K562 (cell line): Measurements from ENCODE around the gene MAGI3. TPM values are rescaled to one million over a fixed set of nuclear protein-coding genes. Genes with fewer than 3 reads are reported as not detected.
"Not testable (repeated sequence)": the region's sequence is repeated elsewhere in the genome, so short reads cannot be mapped to it uniquely, and the experiment has no call there.

Experiments
- ATAC-seq: fragments of 200-7000 bp; cut with Tn5 transposase; 3 replicates; pipeline ENCODE4 v1.9.1; 2020; ENCODE audit warnings: moderate library complexity
- BruUV-seq: library from RNA; stranded (reverse); fragments of 400-500 nt; replicated peaks from 2 replicates; lab custom pipeline; 2021; lab: Mats Ljungman, UMichigan
- CTCF ChIA-PET: fragments of 300-600 bp; formaldehyde crosslinking; extraction: SDS; loops from one replicate; lab custom pipeline; 2021; ENCODE audit warnings: low intra/inter-chr PET ratio; lab: Yijun Ruan, JAX
- POLR2A ChIA-PET: fragments of 300-600, 350-650 bp; sonication (Branson Sonifier 250); formaldehyde crosslinking; extraction: SDS; loops from one replicate; lab custom pipeline; 2021; ENCODE audit warnings: antibody characterized with exemption, inconsistent platforms; lab: Yijun Ruan, JAX
- DNase-seq, 4 experiments: peaks; one replicate each; pipeline versions ENCODE4 v3.0.0 to v3.0.0-alpha.2; 2011 to 2018; ENCODE audit warnings: low spot score in 3 of 4, mixed read lengths in 3 of 4; ENCODE audit errors: extremely low read depth in 1 of 4
- FAIRE-seq: peaks from 2 replicates; lab custom pipeline; 2011; peaks lifted over from hg19 to GRCh38; lab: Jason Lieb, UNC
- H2AFZ ChIP-seq: 2 replicates; pipeline ENCODE4 v1.6.0; 2011; ENCODE audit warnings: low read depth, low read length, control low read depth, inconsistent platforms
- H3K27ac ChIP-seq: fragments of 200-600 bp; 3 replicates; pipeline ENCODE4 v1.8.0; 2011; ENCODE audit warnings: low read depth, mild to moderate bottlenecking, control low read depth, inconsistent platforms, low read length, moderate library complexity, mixed read lengths; ENCODE audit errors: extremely low read depth
- H3K27me3 ChIP-seq, 2 experiments: fragments of 300-600 bp in 1 of 2; 2 replicates in 1 of 2; 3 replicates in 1 of 2; pipeline versions ENCODE4 v1.6.0 to v1.8.0; 2011; ENCODE audit warnings: inconsistent platforms in 2 of 2, low read length in 2 of 2, mild to moderate bottlenecking in 1 of 2, mixed read lengths in 1 of 2, moderate library complexity in 1 of 2; ENCODE audit not compliant: control insufficient read depth in 2 of 2, insufficient read depth in 2 of 2
- H3K36me3 ChIP-seq: fragments of 300-600 bp; 3 replicates; pipeline ENCODE4 v1.8.0; 2011; ENCODE audit warnings: mild to moderate bottlenecking, low read length, inconsistent platforms; ENCODE audit not compliant: control insufficient read depth, insufficient read depth
- H3K4me1 ChIP-seq, 2 experiments: fragments of 200-600 bp in 1 of 2; replicated peaks in 1 of 2; 2 replicates in 1 of 2; 3 replicates in 1 of 2; pipeline versions ENCODE4 v1.5.1 to v1.8.0; 2011; ENCODE audit warnings: inconsistent platforms in 2 of 2, low read length in 2 of 2, mild to moderate bottlenecking in 1 of 2, mixed read lengths in 1 of 2, moderate library complexity in 1 of 2; ENCODE audit not compliant: control insufficient read depth in 2 of 2, insufficient read depth in 2 of 2
- H3K4me2 ChIP-seq: 2 replicates; pipeline ENCODE4 v1.6.1; 2011; ENCODE audit warnings: low read length, control low read depth, inconsistent platforms, mixed read lengths; ENCODE audit not compliant: insufficient read depth
- H3K4me3 ChIP-seq: fragments of 200-600 bp; sonication (generic), shearing (Covaris generic); 2 replicates; pipeline ENCODE4 v1.5.1; 2016; ENCODE audit warnings: control low read depth, inconsistent platforms
- H3K79me2 ChIP-seq: fragments of 200-600 bp; 3 replicates; pipeline ENCODE4 v1.8.0; 2011; ENCODE audit warnings: low read length, inconsistent platforms; ENCODE audit not compliant: control insufficient read depth, insufficient read depth
- H3K9ac ChIP-seq, 2 experiments: 2 replicates each; pipeline versions ENCODE4 v1.6.0 to v1.6.1; 2011; ENCODE audit warnings: low read depth in 2 of 2, low read length in 2 of 2, control low read depth in 1 of 2, inconsistent platforms in 1 of 2, mild to moderate bottlenecking in 1 of 2, mixed read lengths in 1 of 2; ENCODE audit not compliant: insufficient read depth in 1 of 2
- H3K9me1 ChIP-seq: one replicate; pipeline ENCODE4 v1.6.0; 2011; ENCODE audit warnings: inconsistent platforms, mild to moderate bottlenecking, low read length, moderate library complexity; ENCODE audit not compliant: control insufficient read depth, insufficient read depth
- H3K9me3 ChIP-seq: replicated peaks from 2 replicates; pipeline ENCODE4 v1.5.1; 2011; ENCODE audit warnings: low read depth, low read length, inconsistent platforms; ENCODE audit not compliant: control insufficient read depth, insufficient read depth
- H4K20me1 ChIP-seq: replicated peaks from 2 replicates; pipeline ENCODE4 v1.6.1; 2011; ENCODE audit warnings: low read length, inconsistent platforms, mixed read lengths; ENCODE audit not compliant: control insufficient read depth, insufficient read depth
- BRF1 ChIP-seq: IDR thresholded peaks from 3 replicates; pipeline ENCODE4 v1.6.1; 2011; ENCODE audit warnings: borderline replicate concordance, mild to moderate bottlenecking; ENCODE audit not compliant: insufficient read length; ENCODE audit errors: extremely low read depth
- ZNF274 ChIP-seq: IDR thresholded peaks from 2 replicates; pipeline ENCODE4 v1.6.1; 2011; ENCODE audit warnings: low read depth, mild to moderate bottlenecking, low read length, moderate library complexity, borderline replicate concordance
- in situ Hi-C: fragments of 300-500 bp; cut with MboI; formaldehyde crosslinking; loops from 4 replicates; pipeline ENCODE4 v1.15.0; 2018; ENCODE audit warnings: inconsistent platforms, mixed read lengths
- intact Hi-C: fragments of 100-400 bp; cut with micrococcal nuclease; formaldehyde crosslinking; loops from 2 replicates; pipeline ENCODE4 v1.14.2; 2022
- polyA plus RNA-seq, 8 experiments: library from polyadenylated mRNA; depleted of rRNA in 4 of 8; stranded (reverse) in 5 of 8; unstranded in 3 of 8; fragments of >200 nt; fragmentation: Nextera tagmentation in 2 of 8; fragmentation: Illumina TruSeq in 1 of 8; extraction: Ambion mirVana in 2 of 8; extraction: Trizol in 1 of 8; gene quantifications; 2 replicates each; pipeline versions ENCODE4 v1.2.1 to v1.2.3, GENCODE V29; 2011 to 2014; ENCODE audit warnings: inconsistent platforms in 1 of 8, missing spikeins in 1 of 8
- total RNA-seq, 7 experiments: library from RNA; depleted of rRNA in 6 of 7; stranded (reverse); fragments of >200 nt in 6 of 7; fragmentation: Illumina TruSeq in 2 of 7; extraction: Trizol in 2 of 7; gene quantifications; 2 replicates each; pipeline versions ENCODE4 v1.2.1 to v1.2.3, GENCODE V29; 2011 to 2021; ENCODE audit warnings: low replicate concordance in 1 of 7
- TF ChIP-seq, protein P1 (sequence below): sonication (generic); formaldehyde crosslinking; IDR thresholded peaks from 2 replicates; pipeline ENCODE4 v1.8.1; 2023; ENCODE audit warnings: mild to moderate bottlenecking, missing genetic modification reagents

MAGI3 gene
- total and polyA plus RNA-seq, 9 of the 15 experiments (the other 6 are each of a cell fraction or from before 2014, with no cell fraction given) = 1.0 to 8.6 (median 5.5) TPM

DNA sequence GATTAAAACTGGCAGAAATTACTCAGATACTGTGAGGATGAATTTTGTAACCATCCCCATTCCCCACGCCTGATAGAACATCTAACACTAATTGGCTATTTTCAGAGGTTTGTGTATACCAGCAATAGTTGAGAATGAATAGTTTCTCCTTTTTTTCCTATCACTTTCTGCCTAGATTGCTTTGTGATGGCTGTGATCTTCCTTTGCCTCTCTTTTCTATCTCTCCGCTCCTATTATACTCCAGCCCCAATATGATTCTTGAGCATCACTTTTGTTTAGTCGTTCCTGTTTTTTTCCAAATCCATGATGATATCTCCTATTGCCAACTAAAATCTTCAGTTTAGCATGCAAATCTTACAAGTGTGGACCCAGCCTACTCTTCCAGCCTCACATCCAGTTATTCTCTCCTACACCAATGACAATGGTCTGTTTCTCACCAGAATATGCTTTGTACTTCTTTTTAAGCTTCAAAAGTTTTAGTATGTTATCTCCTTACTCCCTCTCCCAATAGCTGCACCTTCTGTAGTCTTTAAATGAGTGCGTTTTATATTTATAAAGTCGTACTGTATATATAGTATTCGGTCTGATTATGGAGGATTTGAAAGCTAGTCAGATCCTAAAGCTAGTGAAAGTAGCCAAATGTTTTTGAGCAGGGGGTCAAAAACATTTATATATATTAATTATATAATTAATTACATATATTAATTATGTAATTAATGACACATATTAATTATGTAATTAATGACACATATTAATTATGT, 25.2 kb downstream of the MAGI3 start (continued):
- TF ChIP-seq, protein P1, sequence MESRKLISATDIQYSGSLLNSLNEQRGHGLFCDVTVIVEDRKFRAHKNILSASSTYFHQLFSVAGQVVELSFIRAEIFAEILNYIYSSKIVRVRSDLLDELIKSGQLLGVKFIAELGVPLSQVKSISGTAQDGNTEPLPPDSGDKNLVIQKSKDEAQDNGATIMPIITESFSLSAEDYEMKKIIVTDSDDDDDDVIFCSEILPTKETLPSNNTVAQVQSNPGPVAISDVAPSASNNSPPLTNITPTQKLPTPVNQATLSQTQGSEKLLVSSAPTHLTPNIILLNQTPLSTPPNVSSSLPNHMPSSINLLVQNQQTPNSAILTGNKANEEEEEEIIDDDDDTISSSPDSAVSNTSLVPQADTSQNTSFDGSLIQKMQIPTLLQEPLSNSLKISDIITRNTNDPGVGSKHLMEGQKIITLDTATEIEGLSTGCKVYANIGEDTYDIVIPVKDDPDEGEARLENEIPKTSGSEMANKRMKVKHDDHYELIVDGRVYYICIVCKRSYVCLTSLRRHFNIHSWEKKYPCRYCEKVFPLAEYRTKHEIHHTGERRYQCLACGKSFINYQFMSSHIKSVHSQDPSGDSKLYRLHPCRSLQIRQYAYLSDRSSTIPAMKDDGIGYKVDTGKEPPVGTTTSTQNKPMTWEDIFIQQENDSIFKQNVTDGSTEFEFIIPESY = peak; percentile 25; the same call in 1 of the 2 replicates
- no peak for TF ChIP-seq BRF1
- TF ChIP-seq, all 486 proteins: peak for 2

- FAIRE-seq = not testable (repeated sequence)
Measured at GRCh38 chr1:113416071-113416470, 25.8 kb downstream of the MAGI3 start.

More at GRCh38 chr1:113416071-113416470, 25.8 kb downstream of the MAGI3 start:
- in situ Hi-C loops, BruUV-seq, H3K9me3 ChIP-seq, H3K27ac ChIP-seq, H2AFZ ChIP-seq, H4K20me1 ChIP-seq, H3K27me3 ChIP-seq, CTCF ChIA-PET, POLR2A ChIA-PET, H3K4me2 ChIP-seq, ATAC-seq, DNase-seq, H3K4me3 ChIP-seq, H3K36me3 ChIP-seq, H3K79me2 ChIP-seq, H3K9me1 ChIP-seq, H3K9ac ChIP-seq, intact Hi-C loops, H3K4me1 ChIP-seq: not testable (repeated sequence)
- TF ChIP-seq ZNF274 = peak; percentile 59; the same call in 1 of the 2 replicates
